ENCODE results near the gene LPAR3. TPM values are rescaled to one million over a fixed set of nuclear protein-coding genes. Genes with fewer than 3 reads are reported as not detected.

The LPAR3 gene
- total and polyA plus RNA-seq, 2 of the 13 experiments (the other 11 are each of a cell fraction or from before 2014, with no cell fraction given): not detected

GRCh38 chr1:84918726-84919336 lies 25.8 kb upstream of the LPAR3 start:
- no peak for DNase-seq (ENCODE audit: low spot score)
- no peak for FAIRE-seq
- ChIA-PET CTCF (ENCODE audit: low intra/inter-chr PET ratio, low total read pairs) (no interaction called here), POLR2A (no interaction called here)
- Histone ChIP-seq H3K27me3 (ENCODE audit: control insufficient read depth in 1 of 2, insufficient read depth in 2 of 2, low read length in 2 of 2) (no peaks in the 10 kb centered on the region), H3K9me3 (ENCODE audit: low read length) (no peaks in the 10 kb centered on the region), H3K4me2 (ENCODE audit: low read depth, low read length) (no peak overlapping the region), H3K36me3 (replicated peaks in 1 of 2; ENCODE audit: control insufficient read depth in 1 of 2, insufficient read depth in 2 of 2, low read length in 2 of 2) (no peaks in the 10 kb centered on the region), H3K79me2 (ENCODE audit: insufficient read depth, low read length) (no peaks in the 10 kb centered on the region), H2AFZ (ENCODE audit: low read length) (no peak overlapping the region), H4K20me1 (ENCODE audit: insufficient read depth, low read length) (no peaks in the 10 kb centered on the region), H3K9ac (ENCODE audit: insufficient read depth, low read depth, low read length) (no peak overlapping the region), H3K27ac (ENCODE audit: extremely low read length, insufficient read depth, low read length) (no peak overlapping the region), H3K4me1 (ENCODE audit: insufficient read depth, low read length) (no peaks in the 10 kb centered on the region), H3K4me3 (replicated peaks in 1 of 3; ENCODE audit: insufficient read depth in 1 of 3, low read depth in 2 of 3, low read length in 3 of 3) (no peak overlapping the region)
- WGBS (ENCODE audit: low lambda C conversion rate): 2% methylated on average over 5 of the region's 5 CpGs
- no peak for ATAC-seq
- intact Hi-C loops (cut with micrococcal nuclease; ENCODE audit: unreplicated experiment): no loop called here
- TF ChIP-seq ZNF513 (CRISPR knock-in tag; conservative IDR thresholded peaks at IDR 0.05) (no peak), THAP8 (CRISPR knock-in tag; IDR thresholded peaks at IDR 0.05; ENCODE audit: borderline replicate concordance) (no peak), RARG (CRISPR knock-in tag; IDR thresholded peaks at IDR 0.05; ENCODE audit: low read depth) (no peak), DBP (CRISPR knock-in tag; IDR thresholded peaks at IDR 0.05; ENCODE audit: not compliant biosample characterization) (no peak)
- no TSS peak for BruUV-seq (replicated peaks)
- in situ Hi-C loops (cut with HindIII; ENCODE audit: extremely low pct_ligation_motif_present, low pct_unique_long_range_greater_than_20kb): no loop called here

GRCh38 chr1:84916897-84917296 lies 23.9 kb upstream of the LPAR3 start:
- H4K20me1 ChIP-seq (ENCODE audit: insufficient read depth, low read length): no peaks in the 10 kb centered on the region
- POLR2A ChIA-PET: no interaction called here
- BruUV-seq (replicated peaks): no TSS peak
- no peak for TF ChIP-seq ATF7-NPFF (CRISPR knock-in tag; IDR thresholded peaks at IDR 0.05; ENCODE audit: low read depth)

More at GRCh38 chr1:84916897-84917296, 23.9 kb upstream of the LPAR3 start:
- Histone ChIP-seq H3K79me2 (ENCODE audit: insufficient read depth, low read length) (no peaks in the 10 kb centered on the region), H3K4me3 (replicated peaks in 1 of 3; ENCODE audit: insufficient read depth in 1 of 3, low read depth in 2 of 3, low read length in 3 of 3) (no peak overlapping the region), H3K4me2 (ENCODE audit: low read depth, low read length) (no peak overlapping the region), H3K4me1 (ENCODE audit: insufficient read depth, low read length) (no peaks in the 10 kb centered on the region), H3K9ac (ENCODE audit: insufficient read depth, low read depth, low read length) (no peak overlapping the region), H3K36me3 (replicated peaks in 1 of 2; ENCODE audit: control insufficient read depth in 1 of 2, insufficient read depth in 2 of 2, low read length in 2 of 2) (no peaks in the 10 kb centered on the region), H3K9me3 (ENCODE audit: low read length) (no peaks in the 10 kb centered on the region), H2AFZ (ENCODE audit: low read length) (no peak overlapping the region), H3K27me3 (ENCODE audit: control insufficient read depth in 1 of 2, insufficient read depth in 2 of 2, low read length in 2 of 2) (0 out of 5 replicates have a peak, but pooled peaks cover 0 to 2% of the 10 kb centered on the region in 2 experiments), H3K27ac (ENCODE audit: extremely low read length, insufficient read depth, low read length) (no peak overlapping the region)
- in situ Hi-C loops (cut with HindIII; ENCODE audit: extremely low pct_ligation_motif_present, low pct_unique_long_range_greater_than_20kb): no loop called here
- ATAC-seq: no peak
- CTCF ChIA-PET (ENCODE audit: low intra/inter-chr PET ratio, low total read pairs): no interaction called here
- no peak for FAIRE-seq
- 43% methylated on average over 4 of the region's 4 CpGs for WGBS (ENCODE audit: low lambda C conversion rate)
- DNase-seq (ENCODE audit: low spot score): no peak
- intact Hi-C loops (cut with micrococcal nuclease; ENCODE audit: unreplicated experiment): no loop called here

Measured in HepG2 (cell line).